Gastroesophageal sphincter (tissue), 4 donors: ENCODE results near the gene HLA-DQA2. TPM values are rescaled to one million over a fixed set of nuclear protein-coding genes. Genes with fewer than 3 reads are reported as not detected.
"Not testable (repeated sequence)": the region's sequence is repeated elsewhere in the genome, so short reads cannot be mapped to it uniquely, and the experiment has no call there.

Experiments
- ATAC-seq: fragments of 150-250 bp; one replicate; pipeline ENCODE4 v1.9.1; 2016; ENCODE audit warnings: mild to moderate bottlenecking, moderate library complexity
- H3K27ac ChIP-seq, 4 donors: fragments of 200-600 bp; sonication (generic) in 3 of 4; 1 replicate in 3 of 4; 2 replicates in 1 of 4; pipeline ENCODE4 v1.5.1; 2016 to 2019
- H3K27me3 ChIP-seq: fragments of 200-600 bp; sonication (generic); one replicate; pipeline ENCODE4 v1.5.1; 2019
- H3K36me3 ChIP-seq, 2 donors: fragments of 200-600 bp; sonication (generic); one replicate each; pipeline ENCODE4 v1.5.1; 2019; ENCODE audit warnings: control low read depth in 1 of 2
- H3K4me1 ChIP-seq, 3 donors: fragments of 200-600 bp; sonication (generic); 1 replicate in 2 of 3; 2 replicates in 1 of 3; pipeline ENCODE4 v1.5.1; 2016 to 2019; ENCODE audit warnings: control low read depth in 2 of 3
- H3K4me3 ChIP-seq, 2 donors: fragments of 200-600 bp; sonication (generic); one replicate each; pipeline ENCODE4 v1.5.1; 2019; ENCODE audit warnings: mild to moderate bottlenecking in 1 of 2, moderate library complexity in 1 of 2
- H3K9me3 ChIP-seq, 3 donors: fragments of 200-600 bp; sonication (generic); one replicate each; pipeline ENCODE4 v1.5.1; 2017 to 2019; ENCODE audit warnings: control low read depth in 2 of 3
- CTCF ChIP-seq, 4 experiments: fragments of 200-600 bp in 2 of 4; fragments of 450-650 bp in 2 of 4; sonication (generic) in 1 of 4; IDR thresholded peaks; one replicate each; pipeline ENCODE4 v1.5.1; 2017 to 2019; ENCODE audit warnings: antibody characterized with exemption in 4 of 4, mild to moderate bottlenecking in 2 of 4, moderate library complexity in 2 of 4
- EP300 ChIP-seq: sonication (generic); formaldehyde crosslinking; IDR thresholded peaks from one replicate; pipeline ENCODE4 v1.6.1; 2017; ENCODE audit warnings: antibody characterized with exemption, mild to moderate bottlenecking
- POLR2A ChIP-seq, 2 donors: fragments of 450-650 bp; IDR thresholded peaks; one replicate each; pipeline ENCODE4 v1.6.1; 2017; ENCODE audit warnings: antibody characterized with exemption in 2 of 2, mild to moderate bottlenecking in 2 of 2, moderate library complexity in 1 of 2
- POLR2AphosphoS5 ChIP-seq: sonication (generic); formaldehyde crosslinking; IDR thresholded peaks from one replicate; pipeline ENCODE4 v1.6.1; 2017; ENCODE audit warnings: antibody characterized with exemption
- WGBS, 2 donors: methylation state at CpG; one replicate each; pipeline ENCODE4 v1.1.5; 2018; ENCODE audit warnings: low coverage in 1 of 2; 5-methylcytosine and 5-hydroxymethylcytosine counted together
- total RNA-seq, 4 donors: library from RNA; depleted of rRNA; stranded (reverse); fragments of >200 nt; gene quantifications; one replicate each; pipeline ENCODE4 v1.1.0, GENCODE V29; 2016

Gene HLA-DQA2
- total RNA-seq, 4 donors from 2014 or later = 0.40 to 1.8 TPM; not detected in 2

DNA sequence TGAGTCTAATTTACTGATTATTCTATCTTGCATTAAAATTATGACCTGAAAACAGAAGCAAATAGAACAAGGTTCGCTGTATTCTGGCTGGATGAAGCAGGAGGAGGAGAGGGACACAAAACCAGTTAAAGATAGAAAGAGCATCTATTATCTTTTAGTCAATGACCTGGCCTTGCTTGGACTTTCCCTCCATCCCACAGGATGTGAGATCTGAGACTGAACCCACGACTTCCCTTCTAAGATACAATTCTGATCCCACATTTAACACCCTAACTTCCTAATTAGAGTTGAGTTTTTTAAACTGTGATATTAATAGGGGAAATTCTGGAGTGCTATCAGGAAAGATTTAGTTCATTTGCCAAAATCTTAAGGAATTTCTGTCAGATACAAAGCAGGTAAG is 3.1 kb upstream of the HLA-DQA2 start:
- TF ChIP-seq EP300 (no peak), CTCF (IDR thresholded peaks at IDR 0.05) (no peak), POLR2A (IDR thresholded peaks at IDR 0.05) (no peak), POLR2AphosphoS5 (no peak)
- no peak for ATAC-seq
- Histone ChIP-seq H3K27ac (no peak overlapping the region), H3K36me3 (no peaks in the 10 kb centered on the region), H3K4me1 (no peaks in the 10 kb centered on the region), H3K4me3 (no peak overlapping the region), H3K27me3 (peaks cover 30% of the 10 kb centered on the region), H3K9me3 (no peaks in the 10 kb centered on the region)
- 50 to 60% methylated on average over 2 of the region's 2 CpGs for WGBS, 2 donors

GRCh38 chr6:32742374-32742773 is 1.2 kb downstream of the HLA-DQA2 start:
- H3K4me1 ChIP-seq = no peaks in the 10 kb centered on the region
- no peak for ATAC-seq
- peaks cover 41% of the 10 kb centered on the region for H3K27me3 ChIP-seq
- no peak overlapping the region for H3K27ac ChIP-seq
- TF ChIP-seq POLR2A (IDR thresholded peaks at IDR 0.05) (no peak), EP300 (no peak), POLR2AphosphoS5 (no peak), CTCF (IDR thresholded peaks at IDR 0.05) (no peak)
- no peaks in the 10 kb centered on the region for H3K36me3 ChIP-seq
- no peak overlapping the region for H3K4me3 ChIP-seq
- H3K9me3 ChIP-seq = no peaks in the 10 kb centered on the region
- 73 to 83% methylated on average over 3 of the region's 3 CpGs for WGBS, 2 donors

DNA sequence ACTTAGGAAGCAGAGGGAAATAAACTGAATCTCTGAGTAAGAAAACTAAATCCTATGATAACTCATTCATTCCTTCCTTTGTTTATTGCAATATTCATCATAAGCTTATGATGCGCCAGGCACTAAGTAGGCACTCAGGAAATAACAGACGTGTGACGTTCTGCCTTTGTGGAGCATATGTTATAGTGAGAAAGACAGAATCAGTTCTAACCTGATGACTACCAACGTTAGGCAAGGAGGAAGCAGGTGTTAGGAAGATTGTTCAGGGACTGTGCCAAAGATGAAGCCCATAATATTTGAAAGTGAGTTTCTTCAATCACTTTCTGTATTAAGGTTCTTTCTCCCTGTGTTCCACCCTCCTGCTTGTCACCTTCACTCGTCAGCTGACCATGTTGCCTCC is 3.6 kb downstream of the HLA-DQA2 start:
- Histone ChIP-seq H3K4me1 (no peaks in the 10 kb centered on the region), H3K4me3 (no peak overlapping the region), H3K27ac (no peak overlapping the region), H3K36me3 (no peaks in the 10 kb centered on the region), H3K27me3 (peaks cover 46% of the 10 kb centered on the region), H3K9me3 (no peaks in the 10 kb centered on the region)
- 30 to 35% methylated on average over 5 of the region's 5 CpGs for WGBS, 2 donors
- TF ChIP-seq CTCF (IDR thresholded peaks at IDR 0.05) (no peak), POLR2A (IDR thresholded peaks at IDR 0.05) (no peak), EP300 (no peak), POLR2AphosphoS5 (no peak)
- no peak for ATAC-seq

GRCh38 chr6:32745649-32746048 is 4.5 kb downstream of the HLA-DQA2 start:
- H3K4me3 ChIP-seq, H3K27ac ChIP-seq, H3K9me3 ChIP-seq, H3K4me1 ChIP-seq, ATAC-seq, H3K36me3 ChIP-seq: not testable (repeated sequence)
- WGBS, 2 donors = 22 to 46% methylated on average over 1 of the region's 1 CpG
- peaks cover 54% of the 10 kb centered on the region for H3K27me3 ChIP-seq

DNA sequence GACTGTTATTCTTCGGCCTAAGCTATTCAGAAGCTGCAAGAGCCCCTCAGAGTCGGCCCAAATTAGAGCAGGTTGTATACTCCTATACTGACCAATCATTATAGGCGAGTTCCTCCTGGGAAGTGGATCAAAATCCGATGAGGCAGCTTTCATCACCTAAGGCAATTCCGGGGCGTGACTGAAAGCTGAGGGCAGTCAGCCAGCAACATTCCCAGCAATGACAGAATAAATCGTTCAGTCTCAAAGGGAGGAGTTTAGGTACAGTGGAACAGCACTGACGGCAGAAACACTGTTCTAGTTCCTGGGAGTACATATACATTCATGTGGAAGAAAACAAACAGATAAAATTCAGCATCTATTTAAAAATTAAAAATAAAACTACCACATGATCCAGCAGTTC is 11.4 kb downstream of the HLA-DQA2 start:
- Histone ChIP-seq H3K36me3 (no peaks in the 10 kb centered on the region), H3K27me3 (peaks cover 47% of the 10 kb centered on the region), H3K4me3 (no peak overlapping the region), H3K9me3 (no peaks in the 10 kb centered on the region), H3K27ac (no peak overlapping the region), H3K4me1 (no peaks in the 10 kb centered on the region)
- WGBS, 2 donors = 27 to 59% methylated on average over 5 to 8 of the region's 8 CpGs
- TF ChIP-seq POLR2A (IDR thresholded peaks at IDR 0.05) (no peak), EP300 (no peak), CTCF (IDR thresholded peaks at IDR 0.05) (no peak), POLR2AphosphoS5 (no peak)
- ATAC-seq = no peak
